GM23338 (cell line): Measurements from ENCODE around the gene SGPP1. TPM values are rescaled to one million over a fixed set of nuclear protein-coding genes. Genes with fewer than 3 reads are reported as not detected.

Experiments
- ATAC-seq: fragments of 200-7000 bp; cut with Tn5 transposase; 3 replicates; pipeline ENCODE4 v1.9.1; 2020
- DNase-seq: peaks from one replicate; pipeline ENCODE4 v3.0.0-alpha.2; 2015; ENCODE audit warnings: low spot score
- H2AFZ ChIP-seq: fragments of 200-600 bp; sonication (generic); 2 replicates; pipeline ENCODE4 v1.8.0; 2016; ENCODE audit warnings: antibody characterized with exemption, mild to moderate bottlenecking, moderate library complexity
- H3F3A ChIP-seq: fragments of 200-600 bp; sonication (generic); replicated peaks from 2 replicates; pipeline ENCODE4 v1.8.0; 2017; ENCODE audit warnings: antibody characterized with exemption, mixed run types, low read depth
- H3K27ac ChIP-seq: fragments of 200-600 bp; sonication (generic); 2 replicates; pipeline ENCODE4 v1.6.1; 2016; ENCODE audit warnings: low read depth
- H3K27me3 ChIP-seq: fragments of 200-600 bp; sonication (generic); 2 replicates; pipeline ENCODE4 v1.8.0; 2016; ENCODE audit warnings: mild to moderate bottlenecking, mixed run types, moderate library complexity; ENCODE audit not compliant: insufficient read depth
- H3K36me3 ChIP-seq: fragments of 200-600 bp; sonication (generic); 2 replicates; pipeline ENCODE4 v1.8.0; 2016; ENCODE audit warnings: mild to moderate bottlenecking; ENCODE audit not compliant: insufficient read depth
- H3K4me1 ChIP-seq: fragments of 200-600 bp; sonication (generic); 2 replicates; pipeline ENCODE4 v1.8.0; 2016; ENCODE audit warnings: mild to moderate bottlenecking, moderate library complexity; ENCODE audit not compliant: insufficient read depth
- H3K4me2 ChIP-seq: fragments of 200-600 bp; sonication (generic); 2 replicates; pipeline ENCODE4 v1.7.1; 2017; ENCODE audit warnings: mixed run types
- H3K4me3 ChIP-seq: fragments of 200-600 bp; sonication (generic); 2 replicates; pipeline ENCODE4 v1.6.1; 2016; ENCODE audit warnings: mixed run types
- H3K79me2 ChIP-seq: fragments of 200-600 bp; sonication (generic); replicated peaks from 2 replicates; pipeline ENCODE4 v1.8.0; 2017; ENCODE audit warnings: mild to moderate bottlenecking; ENCODE audit not compliant: insufficient read depth
- H3K9me2 ChIP-seq: fragments of 200-600 bp; sonication (generic); 2 replicates; pipeline ENCODE4 v1.8.0; 2017; ENCODE audit not compliant: insufficient read depth
- H4K20me1 ChIP-seq: fragments of 200-600 bp; sonication (generic); replicated peaks from 2 replicates; pipeline ENCODE4 v1.8.0; 2017; ENCODE audit warnings: mild to moderate bottlenecking; ENCODE audit not compliant: insufficient read depth
- H3K27ac Mint-ChIP-seq: 2 replicates; pipeline ENCODE4 v1.8.0; 2020; ENCODE audit warnings: inconsistent platforms, mild to moderate bottlenecking, moderate library complexity, mixed read lengths
- H3K27me3 Mint-ChIP-seq: 3 replicates; pipeline ENCODE4 v1.8.0; 2022; ENCODE audit warnings: low read depth, mild to moderate bottlenecking, moderate library complexity, mixed read lengths, inconsistent platforms; ENCODE audit not compliant: insufficient read depth, poor library complexity
- H3K36me3 Mint-ChIP-seq: 3 replicates; pipeline ENCODE4 v1.8.0; 2021; ENCODE audit warnings: low read depth, mild to moderate bottlenecking, inconsistent platforms, moderate library complexity, mixed read lengths
- H3K4me1 Mint-ChIP-seq: 3 replicates; pipeline ENCODE4 v1.8.0; 2020; ENCODE audit warnings: mild to moderate bottlenecking, inconsistent platforms, mixed read lengths
- H3K4me3 Mint-ChIP-seq: 3 replicates; pipeline ENCODE4 v1.8.0; 2021; ENCODE audit warnings: moderate library complexity, mild to moderate bottlenecking, inconsistent platforms, mixed read lengths
- H3K9me3 Mint-ChIP-seq: 3 replicates; pipeline ENCODE4 v1.8.0; 2020; ENCODE audit warnings: moderate library complexity, mild to moderate bottlenecking, inconsistent platforms, mixed read lengths
- EZH2 ChIP-seq: fragments of 200-600 bp; sonication (generic); IDR thresholded peaks from one replicate; pipeline ENCODE4 v1.8.0; 2017; ENCODE audit warnings: antibody characterized with exemption, mild to moderate bottlenecking, low read depth; ENCODE audit not compliant: unreplicated experiment
- EZH2phosphoT487 ChIP-seq: fragments of 200-600 bp; sonication (generic); IDR thresholded peaks from one replicate; pipeline ENCODE4 v1.8.1; 2018; ENCODE audit warnings: antibody characterized with exemption; ENCODE audit not compliant: unreplicated experiment
- JUNB ChIP-seq: IDR thresholded peaks from one replicate; pipeline ENCODE4 v1.6.1; 2016; ENCODE audit warnings: antibody characterized with exemption; ENCODE audit not compliant: unreplicated experiment
- NANOG ChIP-seq: IDR thresholded peaks from 2 replicates; pipeline ENCODE4 v1.6.1; 2016; ENCODE audit warnings: antibody characterized with exemption, borderline replicate concordance
- REST ChIP-seq: IDR thresholded peaks from one replicate; pipeline ENCODE4 v1.6.1; 2018; ENCODE audit warnings: antibody characterized with exemption; ENCODE audit not compliant: unreplicated experiment
- STAT1 ChIP-seq: IDR thresholded peaks from one replicate; pipeline ENCODE4 v1.6.1; 2016; ENCODE audit warnings: antibody characterized with exemption; ENCODE audit not compliant: unreplicated experiment
- ZNF114 ChIP-seq: fragments of 250-450 bp; sonication (Bioruptor Pico); IDR thresholded peaks from 2 replicates; pipeline ENCODE4 v1.5.0; 2020; ENCODE audit warnings: mild to moderate bottlenecking, moderate library complexity
- ZNF331 ChIP-seq: fragments of 250-450 bp; sonication (Bioruptor Pico); IDR thresholded peaks from 2 replicates; pipeline ENCODE4 v1.5.0; 2020; ENCODE audit warnings: low read depth, mild to moderate bottlenecking, moderate library complexity
- ZNF462 ChIP-seq: fragments of 250-450 bp; sonication (Bioruptor Pico); IDR thresholded peaks from 2 replicates; pipeline ENCODE4 v1.5.0; 2020; ENCODE audit warnings: mild to moderate bottlenecking, moderate library complexity
- polyA plus RNA-seq: library from polyadenylated mRNA; unstranded; fragments of >200 nt; fragmentation: Nextera tagmentation; extraction: Ambion mirVana; gene quantifications from 2 replicates; pipeline ENCODE4 v1.2.1, GENCODE V29; 2016
- total RNA-seq: library from RNA; depleted of rRNA; stranded (reverse); fragments of >200 nt; shearing (Covaris generic); gene quantifications from 2 replicates; pipeline ENCODE4 v1.2.3, GENCODE V29; 2014
- TF ChIP-seq, protein P1 (sequence below): IDR thresholded peaks from 2 replicates; pipeline ENCODE4 v1.6.1; 2016; ENCODE audit warnings: antibody characterized with exemption

SGPP1 gene
- total and polyA plus RNA-seq, 2 experiments from 2014 or later: 4.2 to 11.1 TPM

DNA sequence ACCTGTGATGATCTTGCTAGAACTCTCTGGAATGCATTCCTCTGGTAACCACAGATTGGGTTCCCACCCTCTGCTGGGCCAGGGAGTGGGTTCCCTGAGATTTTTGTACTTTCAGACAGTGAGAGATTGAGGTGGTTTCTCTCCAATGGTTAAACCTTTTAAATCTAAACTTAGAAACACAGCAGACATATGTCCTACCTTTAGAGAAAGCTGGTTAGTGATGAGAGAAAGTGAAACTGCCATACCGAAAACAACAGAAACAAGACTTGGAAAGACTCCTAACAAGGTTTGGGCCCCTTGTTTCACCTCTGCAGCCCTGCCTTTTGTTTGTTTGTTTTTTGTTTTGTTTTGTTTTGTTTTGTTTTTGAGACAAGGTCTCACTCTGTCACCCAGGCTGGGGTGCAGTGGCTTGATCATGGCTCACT, 9.7 kb upstream of the SGPP1 start:
- Histone ChIP-seq H3K27me3 (no peaks in the 10 kb centered on the region), H3K4me3 (no peak overlapping the region), H3F3A (no peaks in the 10 kb centered on the region), H2AFZ (no peak overlapping the region; the same call in 1 of the 2 replicates), H3K4me1 (no peaks in the 10 kb centered on the region), H4K20me1 (no peaks in the 10 kb centered on the region), H3K4me2 (no peak overlapping the region), H3K9me2 (no peaks in the 10 kb centered on the region; the same call in 1 of the 2 replicates), H3K79me2 (no peaks in the 10 kb centered on the region), H3K27ac (no peak overlapping the region), H3K36me3 (no peaks in the 10 kb centered on the region)
- ATAC-seq (no peak), DNase-seq (no peak)
- no peak for TF ChIP-seq STAT1
- TF ChIP-seq, protein P1, sequence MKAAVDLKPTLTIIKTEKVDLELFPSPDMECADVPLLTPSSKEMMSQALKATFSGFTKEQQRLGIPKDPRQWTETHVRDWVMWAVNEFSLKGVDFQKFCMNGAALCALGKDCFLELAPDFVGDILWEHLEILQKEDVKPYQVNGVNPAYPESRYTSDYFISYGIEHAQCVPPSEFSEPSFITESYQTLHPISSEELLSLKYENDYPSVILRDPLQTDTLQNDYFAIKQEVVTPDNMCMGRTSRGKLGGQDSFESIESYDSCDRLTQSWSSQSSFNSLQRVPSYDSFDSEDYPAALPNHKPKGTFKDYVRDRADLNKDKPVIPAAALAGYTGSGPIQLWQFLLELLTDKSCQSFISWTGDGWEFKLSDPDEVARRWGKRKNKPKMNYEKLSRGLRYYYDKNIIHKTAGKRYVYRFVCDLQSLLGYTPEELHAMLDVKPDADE: no peak
- TF ChIP-seq ZNF331 (CRISPR knock-in tag): no peak
- no peak for TF ChIP-seq REST
- no peak for TF ChIP-seq EZH2phosphoT487
- Mint-ChIP-seq H3K9me3 (no peaks in the 10 kb centered on the region), H3K27me3 (peaks cover 2% of the 10 kb centered on the region), H3K36me3 (no peaks in the 10 kb centered on the region), H3K4me1 (no peaks in the 10 kb centered on the region), H3K27ac (no peak overlapping the region), H3K4me3 (no peak overlapping the region)

GRCh38 chr14:63735720-63736119, 7.9 kb upstream of the SGPP1 start:
- H3K4me2 ChIP-seq: no peak overlapping the region
- H3K36me3 ChIP-seq: no peaks in the 10 kb centered on the region
- Mint-ChIP-seq H3K4me1 (no peaks in the 10 kb centered on the region), H3K36me3 (no peaks in the 10 kb centered on the region), H3K27me3 (peaks cover 2% of the 10 kb centered on the region), H3K9me3 (no peaks in the 10 kb centered on the region), H3K27ac (no peak overlapping the region), H3K4me3 (no peak overlapping the region)
- H3K4me3 ChIP-seq: no peak overlapping the region
- H2AFZ ChIP-seq: no peak overlapping the region
- no peaks in the 10 kb centered on the region for H3K79me2 ChIP-seq
- no peaks in the 10 kb centered on the region for H3K27me3 ChIP-seq
- ATAC-seq (no peak), DNase-seq (no peak)
- H3K9me2 ChIP-seq: no peaks in the 10 kb centered on the region; the same call in 1 of the 2 replicates
- no peaks in the 10 kb centered on the region for H3F3A ChIP-seq
- H3K27ac ChIP-seq: no peak overlapping the region
- no peaks in the 10 kb centered on the region for H4K20me1 ChIP-seq
- H3K4me1 ChIP-seq: no peaks in the 10 kb centered on the region; the same call in 1 of the 2 replicates
- TF ChIP-seq, protein P1: no peak
- TF ChIP-seq NANOG (no peak), STAT1 (no peak), ZNF331 (CRISPR knock-in tag) (no peak), ZNF114 (CRISPR knock-in tag) (no peak), JUNB (no peak), EZH2 (no peak), ZNF462 (CRISPR knock-in tag) (no peak)
